MG63 (cell line): Measurements from ENCODE around the gene COL8A1. TPM values are rescaled to one million over a fixed set of nuclear protein-coding genes. Genes with fewer than 3 reads are reported as not detected.

Source experiments
- DNase-seq: peaks from one replicate; pipeline ENCODE4 v3.0.0-alpha.2; 2020
- H3K27me3 ChIP-seq: fragments of 250-450 bp; sonication (Bioruptor Pico); 2 replicates; pipeline ENCODE4 v1.5.1; 2020; ENCODE audit warnings: mild to moderate bottlenecking, moderate library complexity
- H3K36me3 ChIP-seq: fragments of 250-450 bp; sonication (Bioruptor Pico); 2 replicates; pipeline ENCODE4 v1.5.1; 2020; ENCODE audit warnings: mild to moderate bottlenecking, moderate library complexity
- H3K4me3 ChIP-seq: fragments of 250-450 bp; sonication (Bioruptor Pico); 2 replicates; pipeline ENCODE4 v1.5.1; 2020; ENCODE audit warnings: mild to moderate bottlenecking, moderate library complexity
- H3K9me3 ChIP-seq: fragments of 250-450 bp; sonication (Bioruptor Pico); 2 replicates; pipeline ENCODE4 v1.5.1; 2020; ENCODE audit warnings: mild to moderate bottlenecking, moderate library complexity
- total RNA-seq: library from RNA; depleted of rRNA; stranded (reverse); fragments of >200 nt; shearing (Covaris generic); gene quantifications from 2 replicates; pipeline ENCODE4 v1.2.3, GENCODE V29; 2014; ENCODE audit warnings: low replicate concordance

COL8A1 gene
- total RNA-seq, 1 experiment from 2014 or later, result 19.1 TPM

DNA sequence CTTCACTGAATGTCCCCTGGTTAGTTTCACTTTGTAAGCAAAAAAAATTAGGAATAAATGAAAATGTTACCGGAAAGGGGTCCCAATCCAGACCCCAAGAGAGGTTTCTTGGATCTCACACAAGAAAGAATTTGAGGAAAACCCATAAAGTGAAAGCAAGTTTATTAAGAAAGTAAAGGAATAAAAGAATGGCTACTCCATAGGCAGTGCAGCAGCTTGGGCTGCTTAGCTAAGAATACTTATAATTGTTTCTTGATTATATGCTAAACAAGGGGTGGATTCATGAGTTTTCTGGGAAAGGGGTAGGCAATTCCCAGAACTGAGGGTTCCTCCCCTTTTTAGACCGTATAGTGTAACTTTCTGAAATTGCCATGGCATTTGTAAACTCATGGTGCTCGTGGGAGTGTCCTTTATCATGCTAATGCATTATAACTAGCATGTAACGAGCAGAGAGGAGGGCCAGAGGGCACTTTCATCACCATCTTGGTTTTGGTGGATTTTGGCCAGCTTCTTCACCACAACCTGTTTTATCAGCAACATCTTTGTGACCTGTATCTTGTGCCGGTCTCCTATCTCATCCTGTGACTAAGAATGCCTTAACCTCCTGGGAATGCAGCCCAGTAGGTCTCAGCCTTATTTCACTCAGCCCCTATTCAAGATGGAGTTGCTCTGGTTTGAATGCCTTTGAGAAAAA is 138.3 kb downstream of the COL8A1 start:
- Histone ChIP-seq H3K36me3 (no peaks in the 10 kb centered on the region; the same call in 1 of the 2 replicates), H3K4me3 (no peak overlapping the region), H3K9me3 (no peaks in the 10 kb centered on the region; the same call in 1 of the 2 replicates), H3K27me3 (no peaks in the 10 kb centered on the region)
- no peak for DNase-seq

DNA sequence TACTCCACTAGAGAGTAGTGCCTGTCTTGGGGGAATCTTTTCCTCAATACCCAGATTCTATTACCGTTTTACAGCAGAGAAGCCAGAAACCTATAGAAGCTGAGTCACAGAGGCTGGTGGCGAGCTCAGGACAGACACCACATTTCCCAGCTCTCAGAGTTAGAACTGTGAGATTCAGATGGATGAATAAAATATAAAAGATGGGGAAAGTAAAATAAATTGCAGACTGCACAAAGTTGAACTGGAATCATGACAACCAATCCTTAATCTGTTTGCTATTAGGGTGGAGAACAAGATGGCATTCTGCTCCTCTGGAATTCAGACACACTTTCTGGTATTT is 138.8 kb downstream of the COL8A1 start:
- Histone ChIP-seq H3K27me3 (no peaks in the 10 kb centered on the region), H3K36me3 (no peaks in the 10 kb centered on the region; the same call in 1 of the 2 replicates), H3K9me3 (no peaks in the 10 kb centered on the region; the same call in 1 of the 2 replicates), H3K4me3 (no peak overlapping the region)
- DNase-seq, result no peak

DNA sequence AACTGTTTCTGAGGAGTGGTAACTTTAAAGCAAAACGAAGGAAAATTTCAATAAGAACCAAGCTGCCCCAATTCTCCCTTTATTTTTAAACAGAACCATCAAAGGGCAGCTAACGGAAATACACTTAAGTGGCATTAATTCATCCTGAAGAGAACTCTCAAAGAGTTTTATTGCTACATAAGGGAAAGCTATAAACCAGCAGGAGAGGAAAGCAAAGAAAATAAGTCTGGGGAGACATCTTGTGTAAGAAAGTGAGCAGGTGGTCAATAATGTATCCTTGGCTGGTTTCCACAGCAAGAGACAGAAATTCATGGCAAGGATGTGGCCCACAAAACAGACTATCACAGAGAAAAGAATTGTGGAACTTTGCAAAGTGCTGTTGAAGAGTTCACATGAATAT is 139.3 kb downstream of the COL8A1 start:
- no peaks in the 10 kb centered on the region for H3K27me3 ChIP-seq
- H3K4me3 ChIP-seq, result no peak overlapping the region
- no peaks in the 10 kb centered on the region; the same call in 1 of the 2 replicates for H3K36me3 ChIP-seq
- DNase-seq, result no peak
- H3K9me3 ChIP-seq, result no peaks in the 10 kb centered on the region; the same call in 1 of the 2 replicates

DNA sequence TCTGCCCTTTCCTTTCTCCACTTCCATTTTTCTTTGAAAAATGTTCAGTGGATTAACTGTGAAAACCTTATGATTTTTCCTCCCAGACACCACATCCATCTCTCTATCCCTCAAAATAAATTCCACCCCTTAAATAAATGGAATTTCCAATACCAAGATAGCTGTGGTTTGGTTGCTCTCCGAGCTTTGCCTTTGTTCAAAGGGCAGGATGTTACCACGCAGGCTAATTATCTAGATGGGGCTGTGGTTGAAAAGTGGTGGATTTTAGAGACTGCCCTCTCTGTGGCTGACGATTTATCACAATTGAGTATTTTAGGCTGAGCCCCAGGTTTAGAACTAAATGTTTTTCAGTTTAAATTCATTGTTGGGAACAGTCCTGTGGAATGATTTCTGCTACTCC is 142.4 kb downstream of the COL8A1 start:
- no peaks in the 10 kb centered on the region for H3K27me3 ChIP-seq
- H3K36me3 ChIP-seq, result no peaks in the 10 kb centered on the region
- DNase-seq, result no peak
- H3K9me3 ChIP-seq, result no peaks in the 10 kb centered on the region; the same call in 1 of the 2 replicates
- no peak overlapping the region for H3K4me3 ChIP-seq

DNA sequence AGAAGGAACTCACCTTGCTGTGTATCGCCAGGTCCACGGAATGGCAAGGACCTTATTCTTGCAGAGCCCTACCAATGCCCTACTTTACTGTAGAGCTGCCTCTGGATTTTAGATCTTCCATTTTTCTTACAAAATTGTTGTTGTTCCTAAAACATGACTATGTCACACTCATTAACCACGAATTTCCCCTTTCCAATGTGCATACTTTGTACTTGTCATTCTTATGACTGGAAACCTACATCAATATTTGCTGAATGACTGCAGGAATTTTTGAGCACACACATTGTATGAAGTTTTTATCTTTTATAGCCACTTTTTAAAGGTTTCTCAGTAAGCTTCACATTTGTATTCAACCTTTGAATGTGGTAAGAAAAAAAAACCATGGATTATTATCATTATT is 143.4 kb downstream of the COL8A1 start:
- H3K9me3 ChIP-seq, result no peaks in the 10 kb centered on the region; the same call in 1 of the 2 replicates
- DNase-seq, result no peak
- no peaks in the 10 kb centered on the region for H3K27me3 ChIP-seq
- H3K4me3 ChIP-seq, result no peak overlapping the region
- H3K36me3 ChIP-seq, result no peaks in the 10 kb centered on the region

DNA sequence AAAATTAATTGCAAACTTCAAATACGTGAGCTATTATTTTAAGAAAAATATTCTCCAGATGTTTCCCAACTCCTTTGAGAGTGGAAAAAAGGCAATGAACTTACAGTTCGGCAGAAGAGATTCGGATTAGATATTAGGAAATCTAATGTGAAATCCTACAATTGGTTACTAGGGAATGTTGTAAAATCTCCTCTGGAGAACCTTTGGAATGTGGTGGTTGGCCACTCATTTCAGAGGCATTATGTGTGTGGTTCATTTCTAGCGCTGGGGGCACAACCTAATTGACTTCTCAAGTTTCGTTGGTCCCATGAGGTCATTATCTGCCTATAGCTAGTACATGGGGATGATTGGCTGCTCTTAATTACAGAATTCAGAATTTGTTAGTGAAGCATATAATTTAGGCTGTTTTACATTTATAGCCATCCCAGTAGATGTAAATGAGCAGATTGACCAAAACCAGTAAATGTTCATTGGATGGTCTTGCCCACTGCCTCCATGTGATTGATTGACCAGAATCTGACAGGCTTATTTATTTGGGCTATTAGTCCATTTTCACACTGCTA is 144.7 kb downstream of the COL8A1 start:
- no peaks in the 10 kb centered on the region for H3K27me3 ChIP-seq
- H3K9me3 ChIP-seq, result no peaks in the 10 kb centered on the region
- no peaks in the 10 kb centered on the region for H3K36me3 ChIP-seq
- DNase-seq, result no peak
- no peak overlapping the region for H3K4me3 ChIP-seq

DNA sequence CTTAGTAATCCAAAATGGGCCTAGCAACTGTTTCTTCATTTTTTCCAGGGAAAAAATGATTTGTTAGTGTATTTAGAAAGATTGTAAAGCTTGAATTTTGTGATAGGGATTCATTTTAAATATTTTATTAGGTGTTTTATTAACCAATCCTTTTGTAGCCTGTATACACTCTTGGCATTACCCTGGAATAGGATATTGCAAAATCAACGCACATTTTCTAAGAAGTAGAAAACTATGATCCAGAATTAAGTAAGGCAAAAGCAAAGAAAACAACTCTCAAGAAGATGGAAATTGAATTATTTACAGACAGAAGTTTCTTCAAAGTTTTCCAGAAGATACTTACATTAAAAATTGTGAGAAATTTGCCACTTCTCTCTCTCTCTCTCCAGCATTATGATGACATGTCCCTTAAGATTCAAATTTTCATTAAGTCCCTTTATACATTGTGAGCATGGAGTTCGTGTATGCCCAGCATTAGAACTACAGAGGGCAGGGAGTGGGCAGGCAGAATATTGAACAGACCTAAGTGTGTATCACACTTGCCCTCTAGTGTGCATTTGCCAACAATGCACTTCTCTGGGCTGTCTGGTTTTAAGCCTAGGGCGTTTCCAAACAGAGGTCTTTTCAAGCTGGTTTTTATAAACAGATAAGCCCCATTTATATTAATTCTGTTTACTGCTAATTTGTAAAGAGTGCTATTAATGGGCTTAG is 150.8 kb downstream of the COL8A1 start:
- Histone ChIP-seq H3K9me3 (no peaks in the 10 kb centered on the region), H3K4me3 (no peak overlapping the region), H3K27me3 (no peaks in the 10 kb centered on the region), H3K36me3 (no peaks in the 10 kb centered on the region)
- peak; percentile 52 for DNase-seq

DNA sequence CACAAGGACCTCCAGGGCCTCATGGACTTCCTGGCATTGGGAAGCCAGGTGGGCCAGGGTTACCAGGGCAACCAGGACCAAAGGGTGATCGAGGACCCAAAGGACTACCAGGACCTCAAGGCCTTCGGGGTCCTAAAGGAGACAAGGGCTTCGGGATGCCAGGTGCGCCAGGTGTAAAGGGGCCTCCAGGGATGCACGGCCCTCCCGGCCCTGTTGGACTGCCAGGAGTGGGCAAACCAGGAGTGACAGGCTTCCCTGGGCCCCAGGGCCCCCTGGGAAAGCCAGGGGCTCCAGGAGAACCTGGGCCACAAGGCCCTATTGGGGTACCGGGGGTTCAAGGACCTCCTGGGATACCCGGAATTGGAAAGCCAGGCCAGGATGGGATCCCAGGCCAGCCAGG is 156.1 kb downstream of the COL8A1 start:
- Histone ChIP-seq H3K27me3 (no peaks in the 10 kb centered on the region), H3K36me3 (no peaks in the 10 kb centered on the region), H3K4me3 (no peak overlapping the region), H3K9me3 (no peaks in the 10 kb centered on the region)
- no peak for DNase-seq

DNA sequence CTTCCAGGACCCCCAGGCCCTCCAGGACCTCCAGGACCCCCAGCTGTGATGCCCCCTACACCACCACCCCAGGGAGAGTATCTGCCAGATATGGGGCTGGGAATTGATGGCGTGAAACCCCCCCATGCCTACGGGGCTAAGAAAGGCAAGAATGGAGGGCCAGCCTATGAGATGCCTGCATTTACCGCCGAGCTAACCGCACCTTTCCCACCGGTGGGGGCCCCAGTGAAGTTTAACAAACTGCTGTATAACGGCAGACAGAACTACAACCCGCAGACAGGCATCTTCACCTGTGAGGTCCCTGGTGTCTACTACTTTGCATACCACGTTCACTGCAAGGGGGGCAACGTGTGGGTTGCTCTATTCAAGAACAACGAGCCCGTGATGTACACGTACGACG is 157.2 kb downstream of the COL8A1 start:
- no peaks in the 10 kb centered on the region for H3K9me3 ChIP-seq
- no peak for DNase-seq
- H3K36me3 ChIP-seq, result no peaks in the 10 kb centered on the region
- H3K4me3 ChIP-seq, result no peak overlapping the region
- no peaks in the 10 kb centered on the region for H3K27me3 ChIP-seq

DNA sequence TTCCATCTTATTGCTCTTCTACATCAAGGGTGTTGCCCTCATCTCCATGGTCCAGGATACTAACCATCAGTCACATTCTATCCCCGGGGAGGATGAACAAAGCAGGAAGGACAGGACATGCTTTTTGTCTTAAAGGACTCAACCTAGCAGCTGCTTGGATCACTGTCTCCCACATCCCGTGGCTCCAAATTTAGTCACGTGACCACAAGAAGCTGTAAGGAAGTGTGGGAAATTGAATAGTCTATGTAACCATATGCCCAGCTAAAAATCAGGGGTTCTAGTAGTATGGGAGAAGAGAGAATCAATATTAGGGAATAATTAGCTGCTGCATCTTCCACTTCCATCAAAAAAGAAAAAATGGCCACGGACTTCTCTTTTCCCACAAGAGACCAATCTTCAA is 161.0 kb downstream of the COL8A1 start:
- H3K27me3 ChIP-seq, result no peaks in the 10 kb centered on the region
- DNase-seq, result no peak
- H3K9me3 ChIP-seq, result peaks cover 3% of the 10 kb centered on the region; the same call in 1 of the 2 replicates

DNA sequence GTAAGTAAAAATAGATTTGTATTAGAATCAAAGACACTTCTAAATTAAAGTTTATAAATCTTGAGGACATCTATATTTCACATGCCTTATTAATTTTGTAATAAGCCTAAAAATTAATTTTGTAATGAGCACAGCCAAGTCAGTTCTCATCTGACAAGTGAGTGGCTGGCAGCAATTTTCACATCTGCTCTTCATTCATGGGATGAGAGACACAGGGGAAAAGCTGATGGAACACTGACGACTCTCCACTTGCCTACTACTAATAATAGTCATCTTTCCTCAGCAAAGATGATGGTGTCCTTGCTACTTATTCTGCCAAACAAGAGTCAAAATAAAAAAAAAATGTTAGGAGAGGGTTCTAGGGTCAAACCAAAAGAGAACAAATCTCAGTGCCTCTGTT is 164.9 kb downstream of the COL8A1 start:
- Histone ChIP-seq H3K27me3 (no peaks in the 10 kb centered on the region), H3K36me3 (no peaks in the 10 kb centered on the region), H3K4me3 (no peak overlapping the region), H3K9me3 (peaks cover 15% of the 10 kb centered on the region)
- no peak for DNase-seq

More for the DNA sequence above, 161.0 kb downstream of the COL8A1 start:
- no peak overlapping the region for H3K4me3 ChIP-seq
- no peaks in the 10 kb centered on the region for H3K36me3 ChIP-seq

DNA sequence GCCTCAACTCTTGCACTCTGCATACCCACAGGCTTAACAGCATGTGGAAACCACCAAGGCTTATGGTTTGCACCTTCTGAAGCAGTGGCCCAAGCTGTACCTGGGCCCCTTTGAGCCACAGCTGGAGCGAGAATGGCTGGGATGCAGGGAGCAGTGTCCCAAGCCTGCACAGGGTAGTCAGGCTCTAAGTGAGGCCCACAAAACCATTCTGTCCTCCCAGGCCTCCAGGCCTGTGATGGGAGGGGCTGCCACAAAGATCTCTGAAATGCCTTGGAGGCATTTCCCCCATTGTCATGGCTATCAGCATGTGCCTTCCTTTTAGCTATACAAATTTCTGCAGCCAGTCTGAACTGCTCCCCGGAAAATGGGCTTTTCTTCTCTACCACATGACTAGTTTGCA is 166.8 kb downstream of the COL8A1 start:
- DNase-seq, result no peak
- H3K27me3 ChIP-seq, result no peaks in the 10 kb centered on the region
- no peaks in the 10 kb centered on the region for H3K36me3 ChIP-seq
- peaks cover 15% of the 10 kb centered on the region for H3K9me3 ChIP-seq
- no peak overlapping the region for H3K4me3 ChIP-seq

DNA sequence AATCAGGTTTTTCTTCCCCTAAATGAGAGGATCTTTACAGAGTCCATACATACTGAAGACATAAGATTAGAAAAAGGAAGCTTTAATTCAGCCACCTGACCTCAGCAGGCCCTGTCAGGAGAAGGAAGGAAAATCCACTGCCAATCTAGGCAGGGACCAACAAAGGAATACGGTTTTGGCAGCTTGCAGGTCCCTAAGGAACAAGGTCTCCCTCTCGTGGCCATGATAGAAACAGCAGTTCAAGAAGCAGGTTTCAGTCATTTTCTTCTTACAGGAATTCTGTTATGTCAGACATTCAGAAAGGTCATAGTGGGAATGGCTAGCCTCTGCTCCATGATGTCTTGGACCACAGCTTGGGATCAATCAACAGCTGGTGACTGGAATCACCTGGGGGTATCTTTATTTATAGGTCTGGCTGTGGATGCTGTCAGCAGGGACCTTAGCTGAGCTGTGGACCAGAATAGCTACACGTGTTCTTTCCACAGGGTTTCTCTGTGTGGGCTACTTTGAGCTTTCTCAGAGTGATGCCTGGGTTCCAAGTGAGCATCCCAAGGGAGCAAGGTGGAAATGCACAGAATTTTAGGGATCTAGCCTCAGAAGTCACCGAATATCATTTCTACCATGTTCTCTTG is 169.9 kb downstream of the COL8A1 start:
- Histone ChIP-seq H3K27me3 (no peaks in the 10 kb centered on the region), H3K36me3 (no peaks in the 10 kb centered on the region), H3K9me3 (peaks cover 15% of the 10 kb centered on the region), H3K4me3 (no peak overlapping the region)
- peak; percentile 52 for DNase-seq

DNA sequence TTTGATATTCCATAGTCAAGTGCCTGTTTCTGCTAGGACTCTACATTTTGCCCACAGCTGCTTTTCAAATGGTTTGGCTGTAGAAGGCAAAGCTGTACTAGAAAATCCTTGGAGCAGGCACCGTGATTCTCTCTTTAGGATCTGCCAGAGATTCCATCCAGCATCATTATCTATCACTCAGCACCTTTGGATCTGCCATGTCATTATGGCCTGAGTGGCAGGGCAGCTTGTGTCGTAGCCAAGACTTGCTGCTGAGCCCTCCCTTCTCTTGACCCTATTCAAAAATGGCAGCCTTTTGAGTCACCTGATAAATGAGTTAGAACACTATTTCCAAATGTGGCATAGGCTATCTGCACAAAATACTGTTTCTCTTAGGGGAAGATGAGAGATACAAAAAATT is 171.2 kb downstream of the COL8A1 start:
- Histone ChIP-seq H3K36me3 (no peaks in the 10 kb centered on the region), H3K27me3 (no peaks in the 10 kb centered on the region), H3K9me3 (peaks cover 12% of the 10 kb centered on the region), H3K4me3 (no peak overlapping the region)
- no peak for DNase-seq

DNA sequence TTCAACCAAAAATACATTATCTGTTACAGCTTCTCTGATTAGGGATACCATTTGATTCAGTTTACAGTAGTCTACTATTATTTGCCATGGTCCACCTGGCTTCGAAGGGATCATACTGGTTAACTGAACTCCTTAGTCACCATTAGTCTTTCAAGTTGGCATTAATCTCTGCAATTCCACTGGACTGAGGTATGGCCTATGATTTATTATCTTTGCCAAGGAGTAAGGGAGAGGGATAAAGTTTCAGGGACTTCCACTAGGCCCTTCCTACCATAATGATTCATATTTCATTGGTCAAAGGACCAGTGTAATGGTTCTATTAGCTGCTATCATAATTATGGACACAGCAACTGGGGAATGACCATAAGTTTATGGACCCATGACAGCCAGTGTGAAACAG is 172.0 kb downstream of the COL8A1 start:
- Histone ChIP-seq H3K36me3 (no peaks in the 10 kb centered on the region), H3K27me3 (no peaks in the 10 kb centered on the region)
- DNase-seq, result no peak

DNA sequence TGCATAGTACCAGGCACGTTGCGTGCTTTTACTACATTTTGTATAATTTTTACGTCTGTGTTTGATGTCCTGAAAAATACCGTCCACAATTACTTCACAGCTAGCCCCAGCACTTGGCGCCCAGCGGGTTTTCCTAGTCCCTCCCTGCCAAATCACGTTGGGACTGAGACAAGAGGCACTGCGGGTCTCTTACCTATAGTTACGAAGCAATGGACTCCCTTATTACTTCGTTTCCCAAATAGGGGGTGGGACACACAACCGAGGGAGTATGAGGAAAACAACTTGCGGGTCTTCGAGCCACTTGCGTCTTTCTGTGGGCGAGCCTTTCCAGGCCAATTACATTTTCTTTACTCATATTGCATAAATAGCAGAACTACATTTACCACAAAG is 178.6 kb downstream of the COL8A1 start:
- Histone ChIP-seq H3K36me3 (peaks cover 10% of the 10 kb centered on the region), H3K4me3 (peak overlapping the region; percentile 73), H3K27me3 (no peaks in the 10 kb centered on the region), H3K9me3 (no peaks in the 10 kb centered on the region)
- peak; percentile 58 for DNase-seq

More for the DNA sequence above, 172.0 kb downstream of the COL8A1 start:
- peaks cover 3% of the 10 kb centered on the region for H3K9me3 ChIP-seq
- no peak overlapping the region for H3K4me3 ChIP-seq
